H1 (cell line): ENCODE results near the gene CHST8. TPM values are rescaled to one million over a fixed set of nuclear protein-coding genes. Genes with fewer than 3 reads are reported as not detected.

Source experiments
- CTCF ChIA-PET: fragments of 300-600 bp; sonication (Branson Sonifier 250); formaldehyde crosslinking; loops from one replicate; lab custom pipeline; 2021; ENCODE audit not compliant: partially characterized antibody; lab: Charles Lee
- POLR2A ChIA-PET: fragments of 300-600 bp; sonication (Branson Sonifier 250); formaldehyde crosslinking; loops from one replicate; lab custom pipeline; 2021; ENCODE audit warnings: inconsistent platforms; ENCODE audit not compliant: partially characterized antibody; lab: Charles Lee
- DNase-seq, 2 experiments: peaks; one replicate each; pipeline versions ENCODE4 v3.0.0 to v3.0.0-alpha.2; 2010 to 2022; ENCODE audit warnings: low spot score in 2 of 2, low read depth in 1 of 2, mixed read lengths in 1 of 2
- FAIRE-seq: peaks from 2 replicates; lab custom pipeline; 2011; peaks lifted over from hg19 to GRCh38; lab: Jason Lieb, UNC
- H2AFZ ChIP-seq: 2 replicates; pipeline ENCODE4 v1.8.1; 2012; ENCODE audit warnings: low read length, inconsistent platforms
- H2AK5ac ChIP-seq: 2 replicates; pipeline ENCODE4 v1.6.1; 2013; ENCODE audit warnings: low read depth, low read length
- H2BK120ac ChIP-seq: replicated peaks from 2 replicates; pipeline ENCODE3; 2013; ENCODE audit warnings: low read depth, low read length, inconsistent platforms
- H2BK12ac ChIP-seq: 2 replicates; pipeline ENCODE4 v1.6.1; 2013; ENCODE audit warnings: low read depth, low read length
- H2BK15ac ChIP-seq: 2 replicates; pipeline ENCODE4 v1.6.1; 2013; ENCODE audit warnings: low read length
- H2BK20ac ChIP-seq: 2 replicates; pipeline ENCODE4 v1.6.1; 2013; ENCODE audit warnings: low read length
- H2BK5ac ChIP-seq: 2 replicates; pipeline ENCODE4 v1.6.1; 2013; ENCODE audit warnings: low read depth, low read length
- H3K14ac ChIP-seq: 2 replicates; pipeline ENCODE4 v1.6.1; 2013; ENCODE audit warnings: inconsistent platforms; ENCODE audit not compliant: insufficient read length
- H3K18ac ChIP-seq: 2 replicates; pipeline ENCODE4 v1.6.1; 2013; ENCODE audit warnings: low read length; ENCODE audit errors: extremely low read depth
- H3K23ac ChIP-seq: 2 replicates; pipeline ENCODE4 v1.6.1; 2013; ENCODE audit warnings: inconsistent platforms; ENCODE audit not compliant: insufficient read length
- H3K23me2 ChIP-seq: 2 replicates; pipeline ENCODE4 v1.6.1; 2013; ENCODE audit warnings: low read depth, low read length
- H3K27ac ChIP-seq: 2 replicates; pipeline ENCODE4 v1.6.1; 2011; ENCODE audit warnings: low read depth, low read length, inconsistent platforms
- H3K27me3 ChIP-seq, 4 experiments: replicated peaks in 1 of 4; 1 replicate in 1 of 4; 2 replicates in 3 of 4; pipeline versions ENCODE4 v1.6.1 to v1.8.1; 2011 to 2013; ENCODE audit warnings: low read length in 3 of 4, mild to moderate bottlenecking in 3 of 4, inconsistent platforms in 2 of 4, mixed read lengths in 2 of 4, moderate library complexity in 1 of 4; ENCODE audit not compliant: control insufficient read depth in 3 of 4, insufficient read depth in 3 of 4; ENCODE audit errors: extremely low read depth in 1 of 4
- H3K36me3 ChIP-seq, 4 experiments: 2 replicates each; pipeline versions ENCODE4 v1.6.1 to v1.8.1; 2011 to 2013; ENCODE audit warnings: mild to moderate bottlenecking in 4 of 4, low read length in 3 of 4, moderate library complexity in 2 of 4, control low read depth in 1 of 4, inconsistent platforms in 1 of 4; ENCODE audit not compliant: insufficient read depth in 4 of 4, control insufficient read depth in 2 of 4
- H3K4ac ChIP-seq: replicated peaks from 2 replicates; pipeline ENCODE3; 2013; ENCODE audit warnings: low read length, low read depth, mixed read lengths, inconsistent platforms; ENCODE audit not compliant: insufficient read length
- H3K4me1 ChIP-seq, 4 experiments: replicated peaks in 1 of 4; 1 replicate in 1 of 4; 2 replicates in 3 of 4; pipeline versions ENCODE4 v1.6.1 to v1.8.1; 2011 to 2013; ENCODE audit warnings: low read length in 3 of 4, inconsistent platforms in 2 of 4, mixed read lengths in 1 of 4; ENCODE audit not compliant: insufficient read depth in 4 of 4, control insufficient read depth in 3 of 4
- H3K4me2 ChIP-seq, 2 experiments: 2 replicates each; pipeline versions ENCODE4 v1.6.1 to v1.8.1; 2011 to 2013; ENCODE audit warnings: low read depth in 2 of 2, low read length in 2 of 2, control low read depth in 1 of 2, inconsistent platforms in 1 of 2, mild to moderate bottlenecking in 1 of 2; ENCODE audit not compliant: insufficient read depth in 1 of 2
- H3K4me3 ChIP-seq, 4 experiments: fragments of 200-600, 300-600 bp in 1 of 4; sonication (generic), shearing (Covaris generic), sonication (Bioruptor Twin) in 1 of 4; 2 replicates each; pipeline versions ENCODE4 v1.5.1 to v1.8.1; 2011 to 2016; ENCODE audit warnings: low read length in 4 of 4, low read depth in 3 of 4, control low read depth in 2 of 4, inconsistent platforms in 2 of 4, mild to moderate bottlenecking in 2 of 4, mixed read lengths in 1 of 4, moderate library complexity in 1 of 4; ENCODE audit not compliant: insufficient read depth in 2 of 4; ENCODE audit errors: extremely low read depth in 1 of 4
- H3K56ac ChIP-seq: replicated peaks from 2 replicates; pipeline ENCODE3; 2013; ENCODE audit warnings: low read depth, mild to moderate bottlenecking, mixed read lengths, low read length, inconsistent platforms; ENCODE audit not compliant: insufficient read length
- H3K79me1 ChIP-seq: 2 replicates; pipeline ENCODE4 v1.6.1; 2013; ENCODE audit warnings: low read depth, low read length, control low read depth
- H3K79me2 ChIP-seq, 2 experiments: 2 replicates each; pipeline versions ENCODE4 v1.6.1 to v1.8.1; 2012 to 2013; ENCODE audit warnings: low read length in 2 of 2, mild to moderate bottlenecking in 2 of 2, inconsistent platforms in 1 of 2; ENCODE audit not compliant: insufficient read depth in 2 of 2, control insufficient read depth in 1 of 2
- H3K9ac ChIP-seq, 4 experiments: replicated peaks in 1 of 4; 1 replicate in 1 of 4; 2 replicates in 3 of 4; pipeline versions ENCODE4 v1.6.1 to v1.8.1; 2011 to 2013; ENCODE audit warnings: low read depth in 3 of 4, low read length in 3 of 4, control low read depth in 2 of 4, mild to moderate bottlenecking in 2 of 4, moderate library complexity in 2 of 4, inconsistent platforms in 1 of 4; ENCODE audit errors: extremely low read depth in 1 of 4
- H3K9me3 ChIP-seq, 2 experiments: 2 replicates each; pipeline versions ENCODE4 v1.6.1 to v1.8.1; 2012 to 2013; ENCODE audit warnings: mild to moderate bottlenecking in 2 of 2, moderate library complexity in 2 of 2, control low read depth in 1 of 2, inconsistent platforms in 1 of 2, low read depth in 1 of 2, low read length in 1 of 2, mixed read lengths in 1 of 2; ENCODE audit not compliant: insufficient read depth in 2 of 2
- H4K20me1 ChIP-seq, 2 experiments: replicated peaks in 1 of 2; 2 replicates each; pipeline versions ENCODE3 to v1.8.1; 2011 to 2013; ENCODE audit warnings: inconsistent platforms in 2 of 2, low read length in 2 of 2, mild to moderate bottlenecking in 1 of 2; ENCODE audit not compliant: insufficient read depth in 2 of 2, control insufficient read depth in 1 of 2
- H4K5ac ChIP-seq: 2 replicates; pipeline ENCODE4 v1.6.1; 2013; ENCODE audit warnings: low read length, low read depth, mixed read lengths, inconsistent platforms; ENCODE audit not compliant: insufficient read length
- H4K8ac ChIP-seq: 2 replicates; pipeline ENCODE4 v1.8.0; 2013; ENCODE audit warnings: mild to moderate bottlenecking, moderate library complexity, low read length, inconsistent platforms; ENCODE audit not compliant: insufficient read depth; ENCODE audit errors: extremely low read depth
- H4K91ac ChIP-seq: replicated peaks from 2 replicates; pipeline ENCODE3; 2013; ENCODE audit warnings: low read length, mixed read lengths, inconsistent platforms; ENCODE audit not compliant: insufficient read length
- BRCA1 ChIP-seq: IDR thresholded peaks from 2 replicates; pipeline ENCODE4 v1.6.1; 2012; ENCODE audit warnings: low read depth, low read length, improper control_type of control experiment
- E2F6 ChIP-seq: IDR thresholded peaks from 2 replicates; pipeline ENCODE4 v1.6.1; 2012; ENCODE audit warnings: inconsistent platforms
- EP300 ChIP-seq, 2 experiments: IDR thresholded peaks; 1 replicate in 1 of 2; 2 replicates in 1 of 2; pipeline ENCODE4 v1.6.1; 2011 to 2012; ENCODE audit warnings: low read depth in 2 of 2, low read length in 2 of 2, mild to moderate bottlenecking in 2 of 2, borderline replicate concordance in 1 of 2, inconsistent platforms in 1 of 2, moderate library complexity in 1 of 2
- FOSL1 ChIP-seq: IDR thresholded peaks from 2 replicates; pipeline ENCODE4 v1.6.1; 2011; ENCODE audit warnings: mild to moderate bottlenecking, low read depth, low read length, moderate library complexity; ENCODE audit not compliant: insufficient read depth
- MAFK ChIP-seq: IDR thresholded peaks from 2 replicates; pipeline ENCODE4 v1.6.1; 2012; ENCODE audit warnings: low read depth, mild to moderate bottlenecking, improper control_type of control experiment, low read length
- NRF1 ChIP-seq: IDR thresholded peaks from 2 replicates; pipeline ENCODE4 v1.6.1; 2011; ENCODE audit warnings: mild to moderate bottlenecking, low read depth, low read length, improper control_type of control experiment
- POLR2A ChIP-seq, 2 experiments: IDR thresholded peaks; 1 replicate in 1 of 2; 2 replicates in 1 of 2; pipeline ENCODE4 v1.6.1; 2011; ENCODE audit warnings: low read depth in 2 of 2, low read length in 2 of 2, mild to moderate bottlenecking in 2 of 2; ENCODE audit errors: control extremely low read depth in 1 of 2
- POU5F1 ChIP-seq: IDR thresholded peaks from 2 replicates; pipeline ENCODE4 v1.6.1; 2011; ENCODE audit warnings: low read depth, mild to moderate bottlenecking, low read length, moderate library complexity
- RNF2 ChIP-seq: fragments of 200-900, 300-1000 bp; sonication (generic); IDR thresholded peaks from 2 replicates; pipeline ENCODE4 v1.7.1; 2016; ENCODE audit warnings: borderline replicate concordance, low read depth, mild to moderate bottlenecking, antibody characterized with exemption, low read length; ENCODE audit not compliant: poor library complexity, severe bottlenecking; ENCODE audit errors: missing control alignments
- SIRT6 ChIP-seq: IDR thresholded peaks from one replicate; pipeline ENCODE4 v1.7.1; 2012; ENCODE audit warnings: low read length, inconsistent platforms
- SP2 ChIP-seq: IDR thresholded peaks from 2 replicates; pipeline ENCODE4 v1.6.1; 2012; ENCODE audit warnings: mild to moderate bottlenecking, low read length, inconsistent platforms
- TAF7 ChIP-seq: optimal IDR thresholded peaks from 2 replicates; pipeline ENCODE3; 2011; ENCODE audit warnings: low read depth, mild to moderate bottlenecking, inconsistent platforms, low read length, moderate library complexity, borderline replicate concordance
- YY1 ChIP-seq: IDR thresholded peaks from 2 replicates; pipeline ENCODE4 v1.6.1; 2011; ENCODE audit warnings: low read depth, mild to moderate bottlenecking, low read length
- ZNF274 ChIP-seq: IDR thresholded peaks from 2 replicates; pipeline ENCODE4 v1.7.0; 2012; ENCODE audit warnings: low read length, borderline replicate concordance; ENCODE audit errors: extremely low read depth
- WGBS, 2 experiments: shearing (Covaris generic) in 1 of 2; methylation state at CpG; one replicate each; pipeline versions ENCODE4 v1.1.6 to v1.1.7; 2013 to 2015; ENCODE audit warnings: low lambda C conversion rate in 2 of 2, mixed read lengths in 2 of 2, inconsistent platforms in 1 of 2, low coverage in 1 of 2, missing lambda C conversion rate in 1 of 2; ENCODE audit not compliant: insufficient replicate concordance in 2 of 2, insufficient coverage in 1 of 2, insufficient read length in 1 of 2; ENCODE audit errors: extremely low coverage in 1 of 2, missing lambda C conversion rate in 1 of 2; 5-methylcytosine and 5-hydroxymethylcytosine counted together
- polyA plus RNA-seq, 7 experiments: library from polyadenylated mRNA; depleted of rRNA in 3 of 7; stranded (reverse) in 5 of 7; unstranded in 2 of 7; fragments of >200 nt in 5 of 7; fragments of 200-250 nt in 2 of 7; gene quantifications; 1 replicate in 5 of 7; 2 replicates in 1 of 7; 4 replicates in 1 of 7; pipeline versions ENCODE4 v1.2.1 to v1.2.3, GENCODE V29; 2011 to 2013; ENCODE audit warnings: missing spikeins in 2 of 7, mixed read lengths in 2 of 7
- total RNA-seq: library from RNA; stranded (reverse); fragmentation: NEBNext Ultra II Directional; extraction: Animal tissue kit (Norgen Biotek cat#: 25700); gene quantifications from 2 replicates; pipeline ENCODE4 v1.2.1, GENCODE V29; 2021

Gene CHST8
- total and polyA plus RNA-seq, 2 of the 8 experiments (the other 6 are each of a cell fraction or from before 2014, with no cell fraction given) = 10.8 to 28.2 TPM

DNA sequence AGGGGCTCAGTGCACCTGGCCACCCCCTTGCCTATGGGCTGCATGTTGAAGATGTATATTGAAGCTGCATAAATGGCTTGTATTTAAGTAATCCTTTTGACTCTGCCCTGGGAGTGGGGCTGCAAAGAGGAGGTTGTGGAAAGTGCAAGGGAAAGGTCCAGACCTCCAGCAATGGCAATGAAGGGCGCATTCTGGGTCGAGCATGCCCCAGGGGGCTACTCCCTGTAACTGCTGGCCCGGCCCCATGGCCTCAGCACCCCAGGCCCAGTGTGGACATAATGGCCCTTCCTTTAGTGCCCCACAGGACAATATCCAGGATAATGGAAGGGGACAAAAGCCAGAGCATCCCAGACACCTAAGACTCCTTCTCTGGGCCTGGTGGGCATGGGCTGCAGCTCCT, 43.1 kb upstream of the CHST8 start:
- Histone ChIP-seq H3K4ac (no peak overlapping the region), H2BK20ac (no peak overlapping the region), H3K4me2 (no peak overlapping the region), H3K23ac (no peak overlapping the region), H4K91ac (no peak overlapping the region), H2BK5ac (no peak overlapping the region), H3K4me1 (no peaks in the 10 kb centered on the region), H2BK120ac (no peak overlapping the region), H3K79me2 (no peaks in the 10 kb centered on the region), H4K20me1 (peaks cover 0 to 2% of the 10 kb centered on the region in 2 experiments), H3K4me3 (no peak overlapping the region), H2BK12ac (no peak overlapping the region), H3K9me3 (peaks cover 7 to 12% of the 10 kb centered on the region in 2 experiments; a peak in 2 of 4 replicates), H2AFZ (no peak overlapping the region), H3K79me1 (no peaks in the 10 kb centered on the region), H2BK15ac (no peak overlapping the region), H4K5ac (no peak overlapping the region), H2AK5ac (no peak overlapping the region; the same call in 1 of the 2 replicates), H3K36me3 (no peaks in the 10 kb centered on the region), H4K8ac (no peak overlapping the region), H3K14ac (no peak overlapping the region), H3K9ac (no peak overlapping the region), H3K18ac (no peak overlapping the region), H3K23me2 (no peaks in the 10 kb centered on the region), H3K27me3 (no peaks in the 10 kb centered on the region), H3K56ac (no peak overlapping the region), H3K27ac (no peak overlapping the region)
- CTCF ChIA-PET = interaction anchor here (1.0 kb wide), 1 partner anchor 10 kb away, joined by 5 read pairs; no protein-coding TSS in a partner anchor
- WGBS, 2 experiments = 94% methylated on average over 3 of the region's 3 CpGs; no CpG with 5 or more reads in 1 of the 2 experiments
- POLR2A ChIA-PET = interaction anchor here (0.7 kb wide), 1 partner anchor 81 kb away, joined by 3 read pairs; no protein-coding TSS in a partner anchor
- FAIRE-seq = no peak
- no peak for TF ChIP-seq E2F6
- no peak for TF ChIP-seq MAFK
- TF ChIP-seq SIRT6 = no peak
- TF ChIP-seq YY1 = no peak
- TF ChIP-seq SP2 = no peak
- no peak for TF ChIP-seq POLR2A (IDR thresholded peaks at IDR 0.05; ENCODE audit: control extremely low read depth in 1 of 2, low read depth in 2 of 2, low read length in 2 of 2)
- TF ChIP-seq TAF7 = no peak
- no peak for TF ChIP-seq NRF1
- TF ChIP-seq EP300 (IDR thresholded peaks at IDR 0.05; ENCODE audit: borderline replicate concordance in 1 of 2, low read depth in 2 of 2, low read length in 2 of 2) = no peak
- TF ChIP-seq RNF2 = no peak
- no peak for TF ChIP-seq POU5F1
- TF ChIP-seq ZNF274 = no peak
- no peak for TF ChIP-seq FOSL1
- TF ChIP-seq BRCA1 = no peak
- no peak for DNase-seq
